ENCODE data around the gene PLEKHF1.
A peak's percentile ranks its signal among the peaks of the same experiment; 100 is the strongest.

Gene PLEKHF1

DNA sequence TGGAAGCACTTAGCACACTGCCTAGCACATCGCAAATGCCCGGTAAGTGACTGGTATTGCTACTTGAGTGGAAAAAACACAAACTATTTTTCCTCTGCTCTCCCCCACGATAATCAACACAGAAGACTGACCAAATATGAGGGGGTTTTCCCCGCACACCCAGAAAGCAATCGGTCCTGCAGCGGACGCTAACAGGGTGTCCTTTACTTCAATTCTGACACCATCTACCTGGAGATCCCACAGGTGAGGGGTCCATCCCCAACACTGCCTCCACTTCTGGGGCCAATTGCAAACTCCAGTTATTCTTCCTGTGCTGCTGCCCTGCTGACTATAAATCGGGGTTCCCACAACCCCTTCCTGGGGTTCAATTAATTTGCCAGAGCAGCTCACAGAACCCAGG is 26.2 kb upstream of the PLEKHF1 start:
- no peak for TF ChIP-seq CTCF (conservative IDR thresholded peaks at IDR 0.05)

GRCh38 chr19:29640231-29640630 is 25.0 kb upstream of the PLEKHF1 start:
- no peak overlapping the region for H3K27ac ChIP-seq
- TF ChIP-seq CTCF (conservative IDR thresholded peaks at IDR 0.05) = no peak

More for the DNA sequence above, 26.2 kb upstream of the PLEKHF1 start:
- H3K27ac ChIP-seq = no peak overlapping the region

DNA sequence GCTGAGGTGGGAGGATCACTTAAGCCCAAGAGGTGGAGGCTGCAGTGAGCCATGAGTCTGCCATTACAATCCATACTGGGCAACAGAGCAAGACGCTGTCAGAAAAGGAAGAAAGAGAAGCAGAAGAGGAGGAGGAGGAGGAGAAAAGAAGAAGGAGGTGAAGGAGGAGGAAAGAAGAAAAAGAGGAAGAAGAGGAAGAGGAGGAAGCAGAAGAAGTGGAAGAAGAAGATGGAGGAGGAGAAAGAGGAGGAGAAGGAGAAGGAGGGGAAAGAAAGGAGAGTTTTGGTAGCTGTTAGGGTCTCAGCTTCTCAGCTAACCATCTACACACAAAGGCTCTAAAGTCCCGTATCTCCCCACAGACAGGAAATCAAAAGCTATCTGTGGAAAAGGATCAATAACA is 23.7 kb upstream of the PLEKHF1 start:
- no peak overlapping the region for H3K27ac ChIP-seq
- no peak for TF ChIP-seq CTCF (conservative IDR thresholded peaks at IDR 0.05)

DNA sequence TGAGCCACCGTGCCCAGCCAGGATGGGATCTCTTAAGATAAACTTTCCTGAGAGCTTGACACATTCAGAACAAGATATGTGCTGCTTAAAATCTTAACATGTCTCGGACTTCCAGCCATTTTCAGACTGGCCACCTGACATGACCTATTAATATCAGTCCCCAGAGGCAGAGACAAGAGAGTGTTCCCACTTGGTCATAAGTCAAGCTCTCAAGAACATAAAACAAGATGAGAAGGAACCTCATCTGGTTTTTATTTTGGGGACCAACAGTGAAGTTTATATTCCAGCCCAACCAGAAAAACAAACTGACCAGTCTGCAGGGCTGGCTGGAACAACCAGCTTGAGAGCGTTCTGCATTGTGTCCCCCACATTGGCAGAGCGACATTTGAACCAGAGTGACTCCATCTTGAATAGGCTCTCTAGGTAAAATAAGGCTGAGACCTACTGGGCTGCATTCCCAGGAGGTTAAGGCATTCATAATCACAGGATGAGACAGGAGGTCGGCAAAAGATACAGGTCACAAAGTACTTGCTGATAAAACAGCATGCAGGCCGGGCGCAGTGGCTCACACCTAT is 21.8 kb upstream of the PLEKHF1 start:
- H3K27ac ChIP-seq = no peak overlapping the region
- TF ChIP-seq CTCF (conservative IDR thresholded peaks at IDR 0.05) = no peak

DNA sequence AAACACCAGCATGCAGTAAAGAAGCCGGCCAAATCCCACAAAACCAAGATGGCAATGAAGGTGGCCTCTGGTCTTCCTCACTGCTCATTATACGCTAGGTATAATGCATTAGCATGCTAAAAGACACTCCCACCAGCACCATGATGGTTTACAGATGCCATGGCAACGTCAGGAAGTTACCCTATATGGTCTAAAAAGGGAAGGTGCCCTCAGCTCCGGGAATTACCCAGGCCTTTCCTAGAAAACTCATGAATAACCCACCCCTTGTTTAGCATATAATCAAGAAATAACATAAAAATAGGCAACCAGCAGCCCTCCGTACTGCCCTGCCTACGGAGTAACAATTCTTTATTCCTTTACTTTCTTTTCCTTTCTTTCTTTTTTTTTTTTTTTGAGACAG is 21.1 kb upstream of the PLEKHF1 start:
- no peak for TF ChIP-seq CTCF (conservative IDR thresholded peaks at IDR 0.05)
- H3K27ac ChIP-seq = peak overlapping the region; percentile 70; the same call in 1 of the 2 replicates

- TF ChIP-seq CTCF (conservative IDR thresholded peaks at IDR 0.05) = no peak
- peak overlapping the region; percentile 70 for H3K27ac ChIP-seq
These were observed 19.8 kb upstream of the PLEKHF1 start for GRCh38 chr19:29645491-29645867.

GRCh38 chr19:29645911-29646310 is 19.4 kb upstream of the PLEKHF1 start:
- TF ChIP-seq CTCF (conservative IDR thresholded peaks at IDR 0.05) = no peak
- H3K27ac ChIP-seq = peak overlapping the region; percentile 70
